CD4-positive, alpha-beta T cell treated with Interleukin-15 for 1 hour (primary cell): ENCODE measurements around the gene HOXB4.

Experiments used
- DNase-seq: peaks from one replicate; pipeline ENCODE4 v3.0.0-alpha.2; 2020

Gene HOXB4

DNA sequence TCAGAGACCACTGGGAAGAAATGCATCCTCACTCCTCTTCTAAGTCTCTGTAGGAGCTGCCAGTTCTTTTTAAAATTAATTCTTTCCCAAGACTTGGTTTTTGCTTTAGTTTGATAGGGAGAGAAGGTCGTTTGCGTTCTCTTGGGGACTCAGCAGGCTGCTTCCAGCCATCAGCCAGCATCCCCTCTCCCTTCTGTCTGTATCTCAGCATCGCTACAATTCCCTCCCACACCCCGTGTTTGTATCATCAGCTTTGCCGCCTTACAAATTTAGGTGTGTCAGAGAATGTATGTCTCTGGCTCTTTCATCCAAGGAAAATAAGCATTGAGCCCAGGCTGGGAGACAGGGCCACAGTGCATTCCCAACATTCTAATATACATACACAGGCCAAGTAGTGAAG, 21.2 kb upstream of the HOXB4 start:
- no peak for DNase-seq

DNA sequence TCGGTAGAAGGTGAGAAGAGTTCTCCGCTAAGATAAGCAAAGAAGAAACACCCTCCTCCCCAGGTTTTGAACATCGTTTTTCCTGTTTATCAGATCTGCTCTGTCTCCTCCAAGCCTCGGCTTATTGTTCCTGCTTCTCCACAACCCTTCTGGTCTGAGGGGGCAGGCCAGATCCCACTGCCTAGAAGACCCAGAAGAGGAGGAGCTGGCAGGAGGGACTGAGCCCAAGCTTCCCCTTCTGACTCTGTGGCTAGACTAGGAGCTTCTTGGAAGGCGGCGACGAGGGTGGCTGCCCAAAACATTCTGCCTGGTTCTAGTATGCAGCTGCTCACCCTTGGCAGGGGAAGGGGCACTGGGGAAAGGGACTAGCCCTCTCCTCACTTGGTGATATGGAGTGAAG, 20.6 kb upstream of the HOXB4 start:
- no peak for DNase-seq

DNA sequence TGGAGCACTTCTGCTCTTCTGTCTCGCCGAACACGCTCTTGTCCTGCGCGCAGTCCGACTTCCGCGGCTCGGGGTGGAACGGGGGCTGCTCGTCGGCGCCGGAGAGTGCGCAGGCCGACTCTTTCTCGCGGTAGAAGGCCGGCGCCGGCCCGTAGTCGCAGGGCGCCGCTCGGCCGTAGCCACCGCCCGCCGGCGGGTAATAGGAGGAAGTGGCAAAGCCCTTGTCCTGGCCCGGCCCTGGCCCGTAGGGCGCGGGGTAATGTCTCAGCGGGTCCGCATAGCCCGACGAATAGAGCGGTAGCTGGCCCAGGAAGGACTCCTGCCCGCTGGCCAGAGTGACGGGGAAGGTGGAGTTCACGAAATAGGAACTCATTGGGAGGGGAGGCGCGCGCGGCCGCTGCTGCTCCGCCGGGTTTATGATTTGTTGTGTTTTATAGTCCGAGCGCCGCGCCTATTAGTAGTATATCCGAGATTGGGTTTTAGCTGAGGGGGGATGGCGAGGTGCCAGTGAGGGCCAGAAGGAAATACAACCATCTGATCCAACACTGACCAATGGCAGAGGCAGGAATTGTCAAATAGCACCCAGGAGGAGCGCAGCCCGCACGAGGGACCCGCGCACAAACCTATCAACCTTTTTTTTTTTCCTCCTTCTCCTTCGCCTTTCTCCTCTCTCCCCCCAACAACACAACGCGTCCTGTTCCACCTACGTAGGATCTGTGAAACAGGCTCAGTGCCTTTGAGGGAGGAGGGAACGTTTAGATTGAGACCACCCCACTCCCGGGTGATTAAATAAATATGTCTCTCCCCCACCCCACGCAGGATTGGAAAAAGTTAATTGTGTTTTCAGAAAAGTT, 19.9 kb upstream of the HOXB4 start:
- peak; percentile 40 for DNase-seq

DNA sequence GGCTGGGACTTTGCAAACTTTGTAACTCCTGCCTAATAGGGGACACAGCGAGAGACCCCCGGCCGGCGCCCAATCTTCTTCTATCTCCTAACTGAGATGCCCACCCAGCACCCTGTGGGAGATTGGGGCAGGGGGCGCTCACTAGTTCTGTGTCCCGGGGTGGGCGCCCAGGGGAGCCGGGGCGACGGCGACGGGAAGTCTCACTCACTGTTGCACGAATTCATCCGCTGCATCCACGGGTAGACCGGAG, 19.3 kb upstream of the HOXB4 start:
- DNase-seq, result no peak

DNA sequence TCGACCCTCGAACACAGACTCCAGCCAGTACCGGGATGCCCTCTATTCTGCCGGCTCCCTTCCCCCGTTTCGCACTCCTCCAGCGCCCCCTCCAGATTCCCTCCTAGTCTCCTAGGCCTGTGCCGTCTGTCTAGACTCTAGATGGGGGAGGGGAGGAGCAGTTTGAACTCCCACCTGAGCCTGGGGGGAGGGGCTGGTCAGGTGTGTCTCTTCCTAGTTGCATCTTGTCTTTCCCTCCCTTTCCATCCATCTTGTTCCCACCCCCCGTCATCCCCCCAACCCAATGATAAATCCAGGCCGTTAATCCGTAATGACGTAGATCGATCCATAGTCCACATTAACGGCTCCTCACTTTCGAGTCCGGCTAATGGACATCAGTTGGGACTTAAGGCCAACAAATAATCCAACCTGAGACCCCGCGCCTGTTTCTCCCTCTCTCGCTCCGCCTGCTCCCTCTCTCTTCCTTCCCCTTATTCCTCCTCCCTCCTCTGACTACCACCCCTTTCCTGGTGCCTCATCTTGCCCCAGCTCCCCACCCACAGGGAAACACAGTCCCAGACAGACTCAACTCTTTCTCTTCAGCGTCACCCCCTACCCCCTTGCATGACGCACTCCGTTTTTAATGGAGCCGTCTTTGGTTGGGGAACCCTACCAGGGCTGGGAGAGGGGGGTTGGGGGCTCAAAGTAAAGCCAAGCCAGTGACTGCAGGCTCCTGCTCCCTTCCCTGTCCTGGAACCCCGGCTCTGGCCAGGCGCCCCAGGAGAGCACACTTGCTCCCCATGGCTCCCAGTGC, 18.8 kb upstream of the HOXB4 start:
- no peak for DNase-seq

DNA sequence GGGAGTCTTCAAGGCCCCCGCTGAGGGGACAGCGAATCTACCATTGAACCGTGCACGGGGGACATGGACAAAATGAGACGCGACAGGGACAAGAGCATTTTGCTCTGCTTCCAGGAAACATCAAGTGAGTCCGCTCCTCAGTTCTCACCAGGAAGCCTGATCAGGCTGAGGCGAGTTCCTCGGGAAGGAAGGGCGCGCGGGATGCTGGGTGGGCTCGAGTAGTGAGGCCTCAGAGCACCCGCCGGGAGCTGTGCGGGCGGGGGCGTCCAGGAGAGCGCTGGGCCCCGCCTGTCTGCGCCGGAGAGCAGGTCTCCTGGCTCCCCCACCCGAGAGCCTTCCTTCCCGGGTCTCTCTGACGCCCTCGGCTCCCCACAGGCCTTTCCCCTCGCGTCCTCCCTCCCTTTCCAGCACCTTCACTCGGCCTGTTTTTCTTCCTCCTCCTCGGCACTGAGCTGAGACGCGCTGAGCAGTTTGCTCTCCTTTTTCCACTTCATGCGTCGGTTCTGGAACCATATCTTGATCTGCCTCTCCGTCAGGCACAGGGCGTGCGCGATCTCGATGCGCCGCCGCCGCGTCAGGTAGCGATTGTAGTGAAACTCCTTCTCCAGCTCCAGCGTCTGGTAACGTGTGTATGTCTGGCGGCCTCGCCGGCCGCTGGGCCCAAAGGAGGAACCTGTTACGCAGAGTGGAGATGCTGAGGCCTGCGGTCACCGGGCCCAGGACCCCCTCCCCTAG, 18.0 kb upstream of the HOXB4 start:
- no peak for DNase-seq

DNA sequence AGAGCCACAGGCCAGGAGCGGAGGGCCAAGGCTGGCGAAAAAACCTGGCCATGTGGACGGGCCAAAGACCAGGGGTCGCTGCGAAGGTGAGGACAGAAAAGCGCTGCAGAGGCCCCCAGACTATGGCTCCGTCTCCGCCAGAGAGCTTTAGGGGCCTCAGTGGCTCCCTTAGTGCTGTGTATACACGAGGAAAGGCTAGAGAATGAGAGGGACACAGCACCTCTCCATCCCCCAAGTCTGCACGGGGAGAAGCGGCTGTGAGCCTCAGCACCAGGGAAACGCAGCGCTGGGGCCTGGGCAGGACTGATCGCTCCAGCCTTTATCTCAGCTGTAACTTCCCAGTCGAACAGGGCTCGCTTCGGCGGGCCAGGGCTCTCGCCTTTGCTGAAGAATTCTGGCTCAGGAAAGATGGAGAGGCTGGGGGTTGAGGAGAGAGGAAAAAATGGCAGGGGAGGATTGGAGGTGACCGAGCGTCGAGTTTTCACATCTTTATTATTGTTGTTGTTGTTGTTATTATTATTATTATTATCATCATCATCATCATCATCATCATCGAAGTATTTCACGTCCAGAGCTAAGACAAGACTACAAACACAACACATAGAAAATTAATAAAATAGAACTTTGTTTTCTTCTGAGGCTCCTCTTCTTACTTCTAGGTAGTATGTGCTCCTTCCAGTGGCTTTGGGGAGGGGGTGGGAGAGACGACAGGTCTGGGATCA, 17.3 kb upstream of the HOXB4 start:
- DNase-seq, result no peak

DNA sequence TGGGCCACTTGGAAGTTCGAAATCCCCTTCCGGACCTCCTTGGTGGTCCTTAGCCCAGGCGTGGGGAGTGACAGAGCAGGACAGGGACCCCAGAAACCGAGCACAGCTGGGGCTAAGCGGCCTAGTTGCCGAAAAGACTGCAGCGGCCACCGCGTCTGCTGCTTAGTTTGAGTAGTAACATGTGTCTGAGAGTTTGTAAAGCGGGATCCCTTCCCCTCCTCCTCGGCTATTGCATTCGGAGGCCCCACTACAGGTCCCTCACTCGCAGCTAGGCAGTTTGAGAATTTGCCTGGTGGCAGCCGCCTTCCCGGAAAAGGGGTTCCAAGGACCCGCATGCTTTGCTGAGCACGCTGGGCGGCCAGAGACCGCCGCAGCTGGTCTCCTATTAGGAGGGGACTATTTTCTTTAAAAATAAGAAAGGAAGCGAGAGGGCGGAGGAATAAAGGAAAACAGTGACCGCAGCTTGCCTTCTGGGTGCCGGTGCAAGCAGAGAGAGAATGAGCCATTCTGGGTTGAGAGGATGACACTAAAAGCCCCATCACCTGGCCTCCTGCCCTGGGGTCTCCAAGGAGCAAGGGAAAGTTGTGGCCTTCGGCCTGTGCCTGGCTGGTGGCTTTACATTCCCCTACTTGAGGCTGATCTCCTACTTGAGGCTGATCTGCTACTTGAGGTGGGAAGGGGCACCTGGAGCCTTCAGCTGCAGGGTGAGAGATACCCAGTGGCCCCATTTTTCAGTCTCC, 16.6 kb upstream of the HOXB4 start:
- no peak for DNase-seq

DNA sequence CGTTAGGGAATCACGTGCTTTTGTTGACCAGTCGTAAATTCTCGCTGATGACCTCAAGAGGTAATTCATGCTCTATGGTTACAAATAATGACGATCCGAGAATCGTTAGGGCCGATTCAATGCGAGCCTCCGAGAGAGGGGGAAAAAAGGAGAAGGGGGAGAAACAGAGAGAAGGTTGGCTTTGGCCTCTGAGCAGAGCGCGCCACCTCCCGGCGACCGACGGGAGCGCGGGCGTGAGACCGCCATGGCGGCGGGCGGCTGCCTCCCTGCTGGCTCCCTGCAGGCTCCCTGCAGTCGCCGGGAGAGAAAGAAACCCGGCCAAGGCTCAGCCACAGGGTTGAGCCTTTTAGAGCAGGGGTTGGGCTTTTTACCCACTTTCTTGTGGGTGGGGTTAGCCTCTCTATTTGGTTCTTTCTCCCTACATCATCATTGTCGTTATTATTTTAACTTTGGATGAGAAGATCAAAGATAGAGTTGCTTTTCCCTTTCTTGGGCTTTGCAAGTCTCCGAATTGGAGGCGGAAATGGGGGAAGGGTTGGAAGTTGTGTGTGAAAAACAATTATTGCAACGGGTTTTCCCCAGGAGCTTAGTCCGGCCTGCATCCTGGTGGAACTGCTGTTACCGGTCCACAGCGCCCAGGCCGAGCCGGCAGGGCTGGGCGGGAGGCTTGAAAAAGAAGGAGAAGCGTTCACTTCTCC, 15.8 kb upstream of the HOXB4 start:
- peak; percentile 73 for DNase-seq

DNA sequence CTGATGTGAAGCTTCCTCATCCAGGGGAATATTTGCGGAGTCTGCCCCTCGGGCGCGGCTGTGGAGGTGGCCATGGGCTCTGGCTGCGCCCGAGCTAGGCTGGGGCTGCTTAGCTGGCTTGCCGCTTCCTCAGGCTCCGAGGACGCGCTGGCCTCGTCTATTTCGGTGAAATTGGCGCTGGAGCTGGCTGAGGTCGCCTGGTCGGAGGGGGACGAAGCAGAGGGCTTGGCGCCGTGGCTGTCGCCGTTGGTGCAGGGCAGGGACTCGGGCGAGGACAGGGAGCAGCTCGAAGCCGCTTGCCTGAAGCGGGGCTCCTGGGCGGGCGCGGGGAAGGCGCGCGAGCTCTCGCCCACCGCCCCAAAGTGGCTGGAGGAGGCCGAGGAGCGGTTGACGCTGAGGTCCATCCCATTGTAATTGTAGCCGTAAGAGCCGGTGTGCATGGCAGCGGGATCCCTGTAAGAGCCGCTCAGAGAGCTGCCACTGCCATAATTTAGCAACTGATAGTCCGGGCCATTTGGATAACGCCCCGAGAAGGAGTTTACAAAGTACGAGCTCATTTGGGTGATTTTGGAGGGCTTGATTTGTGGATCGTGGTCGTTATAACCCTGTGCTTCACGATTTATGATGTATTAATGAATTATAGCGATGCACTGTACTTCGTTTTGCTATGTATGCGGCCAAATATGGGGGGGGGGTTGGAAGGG, 15.1 kb upstream of the HOXB4 start, which contains the start of gene HOXB5:
Gene HOXB5, minus strand, starts transcription at position 654 of the 704 bp plus-strand sequence. Its CDS starts 97 bp downstream, at position 557.
- no peak for DNase-seq

DNA sequence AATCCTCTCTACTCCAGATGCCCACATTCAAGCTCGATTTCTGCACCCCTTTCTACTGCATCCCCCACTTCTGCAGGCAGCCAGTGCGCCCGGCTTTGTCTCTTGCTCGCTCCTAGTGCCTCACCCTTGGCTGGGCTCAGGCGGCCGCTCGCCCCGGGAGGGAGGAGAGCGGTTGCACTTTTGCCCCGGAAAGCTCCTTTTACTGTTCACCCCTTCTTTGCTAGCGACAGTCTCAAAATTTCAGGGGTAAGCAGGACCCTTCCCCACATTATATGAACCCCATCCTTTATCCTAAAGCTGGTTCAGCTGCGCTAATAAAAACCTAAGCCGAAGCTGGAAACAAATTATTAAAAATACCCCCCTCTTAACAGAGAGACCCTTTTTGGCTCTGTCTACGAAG, 14.4 kb upstream of the HOXB4 start:
- no peak for DNase-seq

DNA sequence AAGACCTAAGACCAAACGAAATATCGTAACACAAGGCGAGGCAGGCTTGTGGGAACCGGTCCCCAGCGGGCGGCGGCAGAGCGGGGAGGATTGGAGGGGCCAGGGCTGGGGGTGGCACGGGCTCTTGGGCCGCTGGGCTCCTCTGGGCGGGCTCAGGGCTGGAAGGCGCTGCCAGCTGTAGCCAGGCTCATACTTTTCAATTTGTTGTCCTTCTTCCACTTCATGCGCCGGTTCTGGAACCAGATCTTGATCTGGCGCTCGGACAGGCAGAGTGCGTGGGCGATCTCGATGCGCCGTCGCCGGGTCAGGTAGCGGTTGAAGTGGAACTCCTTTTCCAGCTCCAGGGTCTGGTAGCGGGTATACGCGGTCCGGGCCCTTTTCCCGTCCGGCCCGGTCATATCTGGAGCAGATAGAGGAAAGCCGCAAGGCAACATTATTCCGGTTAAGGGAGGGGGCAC, 13.9 kb upstream of the HOXB4 start:
- no peak for DNase-seq

DNA sequence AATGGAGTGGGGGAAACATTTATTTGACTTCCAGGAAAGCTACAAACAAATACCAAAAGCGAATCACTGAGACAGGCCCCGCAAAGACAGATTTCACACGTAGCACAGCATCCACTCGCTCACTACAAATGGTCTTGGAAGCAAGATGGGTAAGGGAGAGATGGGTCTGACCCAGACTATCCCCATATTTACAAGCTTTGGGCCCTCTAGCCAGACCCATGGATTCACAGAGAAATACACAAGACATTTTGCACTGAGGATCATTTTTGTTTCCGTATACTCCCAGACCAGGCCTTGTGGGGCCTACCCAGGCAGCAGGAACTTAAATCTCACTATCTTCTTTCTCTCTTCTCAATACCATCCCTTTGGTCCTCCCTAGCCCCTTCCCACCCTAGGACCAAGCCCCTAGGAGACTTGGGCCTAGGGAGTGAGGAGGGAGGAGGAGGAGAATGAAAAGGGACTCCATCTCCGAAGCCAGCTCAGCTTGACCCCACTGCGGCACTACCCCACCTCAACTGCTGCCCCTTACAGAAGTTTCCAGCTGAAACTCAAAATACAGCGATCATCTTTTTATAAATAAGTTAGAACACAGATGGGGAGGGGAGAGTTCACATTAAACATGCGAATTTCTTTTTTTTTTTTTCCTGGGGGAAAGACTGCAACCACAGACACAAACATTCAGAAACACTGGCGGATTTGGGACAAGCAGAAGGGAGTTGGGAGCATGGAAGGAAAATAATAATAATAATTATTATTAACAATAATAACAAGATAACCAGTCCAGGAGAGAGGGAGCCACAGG, 13.3 kb upstream of the HOXB4 start:
- no peak for DNase-seq

DNA sequence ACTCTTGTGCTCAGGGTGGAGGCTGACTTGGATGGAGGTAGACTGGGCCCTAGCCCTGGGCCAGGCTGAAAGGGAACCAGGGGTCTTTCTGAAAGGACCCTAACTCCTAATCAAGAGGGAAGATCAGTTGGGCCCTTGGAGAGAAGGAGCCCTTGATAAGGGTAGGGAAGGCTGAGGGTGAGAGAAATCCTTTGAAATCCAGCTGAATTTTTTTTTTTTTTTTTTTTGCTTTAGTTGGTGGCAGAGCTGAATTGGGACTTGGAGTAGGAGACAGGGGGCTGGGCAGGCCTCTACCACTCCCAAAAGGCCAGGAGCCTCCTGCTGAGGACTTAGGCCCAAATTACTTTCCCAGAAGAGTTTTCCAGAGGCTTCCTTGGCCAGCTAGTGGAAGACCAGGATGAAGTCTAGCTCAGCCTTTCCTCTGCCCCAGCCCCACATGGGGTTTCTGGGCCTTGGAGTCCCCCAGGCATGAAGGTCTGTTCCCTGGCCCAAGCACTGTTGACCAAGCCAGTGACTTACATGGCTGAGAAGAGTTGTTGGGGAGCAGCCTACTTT, 12.5 kb upstream of the HOXB4 start:
- DNase-seq, result no peak

DNA sequence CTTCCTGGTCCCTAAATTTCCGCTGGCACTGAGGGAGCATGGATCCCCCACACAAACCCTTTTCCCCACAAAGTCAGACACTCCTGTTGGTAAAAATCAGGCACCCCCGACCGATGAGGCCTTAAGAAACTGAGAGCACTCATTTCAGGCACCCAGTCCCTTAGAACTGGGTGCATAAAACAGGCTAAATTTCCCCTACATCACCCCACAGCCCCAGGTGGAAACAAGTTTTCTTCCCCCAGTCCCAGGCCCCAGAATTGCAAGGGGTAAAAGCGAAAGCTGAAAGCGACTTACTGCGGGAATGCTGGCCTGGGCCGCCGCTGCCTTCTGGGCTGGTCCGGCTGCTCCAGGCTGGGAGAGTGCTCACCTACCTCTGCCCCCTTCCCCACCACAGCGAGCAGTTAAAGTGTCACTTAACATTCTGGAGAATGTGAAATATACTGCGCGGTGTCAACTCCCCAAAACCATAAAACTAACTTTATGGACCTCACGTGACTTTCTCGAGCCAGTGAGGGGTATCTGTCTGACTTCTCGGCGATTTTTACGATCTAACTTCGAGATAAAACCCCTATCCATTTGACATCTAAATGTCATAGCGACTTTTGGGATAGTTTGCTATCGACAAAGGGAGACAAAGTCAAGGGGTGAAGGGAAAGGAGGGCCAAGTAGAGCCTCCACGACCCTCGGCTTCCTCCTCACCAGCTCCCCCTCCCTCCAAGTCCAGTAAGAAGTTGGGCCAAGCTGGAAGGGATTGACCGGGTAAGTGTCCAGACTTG, 11.9 kb upstream of the HOXB4 start, which contains the start of gene HOXB3:
Gene HOXB3, minus strand, starts transcription at position 411 of the 776 bp plus-strand sequence. CDS start 37,767 bp downstream, outside the sequence.
- no peak for DNase-seq

DNA sequence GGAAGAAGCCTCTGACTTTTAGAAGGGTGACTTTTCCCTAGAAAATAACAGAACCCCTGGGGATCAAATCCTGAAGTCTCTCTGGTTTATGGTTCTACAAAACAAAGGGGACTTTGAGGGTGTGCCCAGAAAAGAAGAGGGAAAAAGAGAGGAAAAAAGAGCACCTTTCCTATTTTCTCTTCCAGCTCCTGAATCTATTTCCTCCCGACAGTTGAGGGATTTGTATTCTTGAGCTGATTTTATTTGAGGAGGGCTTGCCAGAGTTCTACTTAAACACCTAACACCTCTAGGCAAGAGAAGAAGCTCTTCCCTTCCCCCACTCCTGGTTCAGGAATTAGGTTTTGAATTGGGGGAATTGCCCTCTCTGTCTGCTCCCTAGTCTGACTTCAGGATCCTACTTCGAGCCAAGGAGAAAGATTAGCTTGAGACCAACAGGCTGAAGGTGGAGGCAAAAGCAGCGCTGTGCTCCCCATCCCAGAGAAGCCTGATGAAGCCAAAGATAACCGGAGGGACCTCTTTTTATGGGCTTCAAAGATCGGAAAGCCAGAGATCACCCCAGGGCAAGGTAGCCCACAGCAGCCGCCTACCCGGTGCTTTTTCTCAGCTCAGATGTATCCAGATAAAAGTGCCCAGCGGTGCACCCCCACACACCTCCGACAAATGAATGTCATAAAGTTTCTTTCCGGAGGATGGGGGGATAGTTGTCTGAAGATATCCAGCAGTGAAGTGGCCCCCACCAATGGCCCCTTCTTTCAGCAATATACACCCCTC, 11.1 kb upstream of the HOXB4 start:
- DNase-seq, result no peak

DNA sequence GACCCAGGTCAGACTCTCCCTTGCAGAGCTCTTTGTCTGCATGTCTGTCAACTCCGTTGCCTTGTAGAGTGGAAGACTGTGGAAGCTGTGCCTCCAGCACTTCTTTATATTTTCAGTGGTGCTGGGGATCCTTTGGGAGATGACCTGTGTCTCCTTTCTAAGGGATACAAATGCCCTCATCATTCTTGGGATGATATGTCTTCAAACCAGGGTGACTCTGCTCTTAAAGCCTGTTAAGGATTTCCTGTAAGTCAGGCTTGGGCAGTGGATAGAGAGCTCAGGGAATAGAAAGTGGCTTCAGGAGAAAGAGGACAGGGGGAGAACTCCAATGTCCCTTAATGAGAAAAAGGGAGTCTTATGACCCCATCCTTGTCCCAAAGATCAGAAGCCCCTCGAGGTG, 10.4 kb upstream of the HOXB4 start:
- no peak for DNase-seq

DNA sequence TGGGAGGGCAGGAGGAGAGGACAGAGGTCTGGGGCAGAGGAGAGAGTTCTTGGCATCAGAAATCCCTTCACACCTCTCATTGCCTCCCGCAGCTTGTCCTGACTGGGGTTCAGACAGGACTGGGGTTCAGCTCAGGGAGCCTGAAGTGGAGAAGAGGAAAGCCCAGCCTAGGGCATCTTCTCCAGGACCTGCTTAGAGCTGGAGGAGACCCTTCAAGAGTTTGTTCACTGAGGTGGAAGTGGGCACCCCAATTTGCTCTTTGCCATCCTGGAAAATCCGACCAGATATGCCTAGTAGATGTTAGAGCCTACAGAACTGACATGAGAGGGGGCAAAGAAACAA, 9.9 kb upstream of the HOXB4 start:
- DNase-seq, result no peak
